Lung (tissue), 12 donors: ENCODE results near the gene ABHD15. TPM values are rescaled to one million over a fixed set of nuclear protein-coding genes. Genes with fewer than 3 reads are reported as not detected.

Source experiments
- ATAC-seq: fragments of 200-7000 bp; cut with Tn5 transposase; one replicate; pipeline ENCODE4 v1.9.1; 2020; ENCODE audit warnings: moderate number of reproducible peaks; ENCODE audit not compliant: insufficient read depth, low FRiP score
- DNase-seq, 3 donors: peaks; one replicate each; pipeline ENCODE4 v3.0.0-alpha.2; 2013 to 2017
- H3K27ac ChIP-seq, 2 donors: one replicate each; pipeline ENCODE4 v1.5.1; 2013; ENCODE audit warnings: mild to moderate bottlenecking in 2 of 2, moderate library complexity in 2 of 2, control low read depth in 1 of 2, inconsistent platforms in 1 of 2, low read depth in 1 of 2, low read length in 1 of 2
- H3K27me3 ChIP-seq, 3 donors: one replicate each; pipeline ENCODE4 v1.5.1; 2013; ENCODE audit warnings: low read length in 2 of 3; ENCODE audit not compliant: control insufficient read depth in 3 of 3, insufficient read depth in 3 of 3
- H3K36me3 ChIP-seq, 4 donors: one replicate each; pipeline ENCODE4 v1.5.1; 2013; ENCODE audit warnings: low read length in 4 of 4, mild to moderate bottlenecking in 1 of 4, moderate library complexity in 1 of 4; ENCODE audit not compliant: control insufficient read depth in 4 of 4, insufficient read depth in 4 of 4
- H3K4me1 ChIP-seq, 5 donors: one replicate each; pipeline ENCODE4 v1.5.1; 2013; ENCODE audit warnings: low read length in 5 of 5, mild to moderate bottlenecking in 2 of 5, moderate library complexity in 1 of 5; ENCODE audit not compliant: control insufficient read depth in 5 of 5, insufficient read depth in 5 of 5
- H3K4me3 ChIP-seq: one replicate; pipeline ENCODE4 v1.5.1; 2013; ENCODE audit warnings: mild to moderate bottlenecking, control low read depth, moderate library complexity
- H3K9ac ChIP-seq, 2 donors: one replicate each; pipeline ENCODE4 v1.5.1; 2013; ENCODE audit warnings: low read length in 2 of 2, control low read depth in 1 of 2; ENCODE audit not compliant: insufficient read depth in 1 of 2
- H3K9me3 ChIP-seq, 4 donors: one replicate each; pipeline ENCODE4 v1.5.1; 2013; ENCODE audit warnings: low read length in 3 of 4, mild to moderate bottlenecking in 1 of 4, moderate library complexity in 1 of 4; ENCODE audit not compliant: control insufficient read depth in 4 of 4, insufficient read depth in 3 of 4
- WGBS, 2 donors: extraction: QIAGEN DNeasy Blood & Tissue Kit; methylation state at CpG; one replicate each; pipeline ENCODE4 v1.1.7; 2013; 5-methylcytosine and 5-hydroxymethylcytosine counted together
- polyA plus RNA-seq, 2 donors: library from polyadenylated mRNA; stranded (reverse); fragments of 200-250 nt; gene quantifications; one replicate each; pipeline ENCODE4 v1.2.1, GENCODE V29; 2013
- total RNA-seq, 2 donors: library from RNA; depleted of rRNA in 1 of 2; stranded (reverse); fragments of >200 nt in 1 of 2; gene quantifications; one replicate each; pipeline ENCODE4 v1.2.1, GENCODE V29; 2014 to 2021
- TF ChIP-seq, protein P1 (sequence below): IDR thresholded peaks from 2 replicates; pipeline ENCODE4 v1.5.1; 2012; ENCODE audit warnings: mild to moderate bottlenecking; ENCODE audit errors: control extremely low read depth, extremely low read depth
- donor health status: control.
- donor health status: control.
- donor health status: Bipolar disorder and iron deficiency.
- donor health status: healthy.
- donor health status: DM: yes; HTN: yes; CAD: no.

Gene ABHD15
- total and polyA plus RNA-seq, 4 donors: 4.0 to 10.5 (median 5.2) TPM

DNA sequence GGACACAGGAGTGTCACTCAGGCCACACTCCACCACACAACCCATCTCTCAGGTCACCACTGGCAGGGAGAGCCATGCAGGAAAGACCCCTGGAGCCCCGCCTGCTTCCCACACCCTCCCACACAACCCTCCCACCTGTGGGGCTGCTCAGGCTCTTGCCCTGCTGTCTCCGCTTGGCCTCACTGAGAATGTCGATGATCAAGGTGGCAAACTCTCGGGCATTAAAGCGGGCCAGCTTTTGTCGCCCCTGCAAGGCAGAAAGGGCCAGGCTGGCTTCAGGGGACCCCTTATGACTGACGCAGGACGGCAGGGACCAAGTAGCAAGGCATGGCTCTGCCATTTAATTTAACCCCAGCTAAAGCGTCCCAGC is 10.1 kb upstream of the ABHD15 start:
- Histone ChIP-seq H3K27me3 (no peaks in the 10 kb centered on the region), H3K9ac (no peak overlapping the region), H3K9me3 (no peaks in the 10 kb centered on the region), H3K36me3 (peaks cover 3 to 65% (median 24%) of the 10 kb centered on the region in 4 donors), H3K27ac (no peak overlapping the region), H3K4me1 (peaks cover 0 to 17% (median 0%) of the 10 kb centered on the region in 5 donors), H3K4me3 (no peak overlapping the region)
- WGBS, 2 donors: 96 to 97% methylated on average over 9 of the region's 9 CpGs
- ATAC-seq (no peak), DNase-seq (no peak)
- TF ChIP-seq, protein P1, sequence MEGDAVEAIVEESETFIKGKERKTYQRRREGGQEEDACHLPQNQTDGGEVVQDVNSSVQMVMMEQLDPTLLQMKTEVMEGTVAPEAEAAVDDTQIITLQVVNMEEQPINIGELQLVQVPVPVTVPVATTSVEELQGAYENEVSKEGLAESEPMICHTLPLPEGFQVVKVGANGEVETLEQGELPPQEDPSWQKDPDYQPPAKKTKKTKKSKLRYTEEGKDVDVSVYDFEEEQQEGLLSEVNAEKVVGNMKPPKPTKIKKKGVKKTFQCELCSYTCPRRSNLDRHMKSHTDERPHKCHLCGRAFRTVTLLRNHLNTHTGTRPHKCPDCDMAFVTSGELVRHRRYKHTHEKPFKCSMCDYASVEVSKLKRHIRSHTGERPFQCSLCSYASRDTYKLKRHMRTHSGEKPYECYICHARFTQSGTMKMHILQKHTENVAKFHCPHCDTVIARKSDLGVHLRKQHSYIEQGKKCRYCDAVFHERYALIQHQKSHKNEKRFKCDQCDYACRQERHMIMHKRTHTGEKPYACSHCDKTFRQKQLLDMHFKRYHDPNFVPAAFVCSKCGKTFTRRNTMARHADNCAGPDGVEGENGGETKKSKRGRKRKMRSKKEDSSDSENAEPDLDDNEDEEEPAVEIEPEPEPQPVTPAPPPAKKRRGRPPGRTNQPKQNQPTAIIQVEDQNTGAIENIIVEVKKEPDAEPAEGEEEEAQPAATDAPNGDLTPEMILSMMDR: no peak

DNA sequence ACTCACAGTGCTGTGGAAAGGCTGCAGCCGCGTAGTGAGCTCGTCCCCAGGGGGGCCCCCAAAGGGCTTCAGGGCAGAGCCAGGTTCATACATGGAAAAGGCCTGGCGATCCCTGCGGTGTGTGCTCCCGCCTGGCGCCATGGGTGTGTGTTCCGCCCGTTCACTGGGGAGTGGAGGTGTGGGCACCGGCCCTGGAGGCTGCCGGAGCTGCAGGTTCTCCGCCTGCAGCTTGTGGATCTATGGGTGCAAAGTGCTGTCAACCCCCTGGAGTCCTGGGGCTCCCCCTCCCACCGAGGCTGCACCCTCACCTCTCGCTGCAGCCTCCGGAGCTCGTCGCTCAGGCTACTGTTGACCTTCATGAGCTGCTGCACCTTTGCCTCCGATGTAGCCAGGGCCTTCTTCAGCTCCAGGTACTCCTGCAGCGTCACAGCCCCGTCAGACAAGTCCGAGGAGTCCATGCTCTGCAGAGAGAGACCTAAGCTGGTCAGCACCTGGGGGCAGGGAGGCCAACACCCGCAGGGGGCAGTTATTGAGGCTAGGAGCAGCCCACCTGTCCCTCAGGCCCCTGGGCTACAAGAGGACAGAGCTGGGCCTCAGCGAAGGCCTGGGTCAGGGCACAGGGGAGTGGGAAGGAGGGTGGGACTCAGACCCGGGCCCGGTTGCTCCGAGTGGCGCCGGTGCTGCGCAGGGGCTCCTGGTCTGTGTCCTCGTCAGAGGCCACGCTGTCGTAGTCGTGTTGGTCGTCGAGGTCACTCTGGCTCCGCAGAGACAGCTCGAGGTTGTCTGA is 9.6 kb upstream of the ABHD15 start:
- Histone ChIP-seq H3K27me3 (no peaks in the 10 kb centered on the region), H3K36me3 (peaks cover 3 to 62% (median 28%) of the 10 kb centered on the region in 4 donors), H3K4me1 (peaks cover 0 to 17% (median 0%) of the 10 kb centered on the region in 5 donors), H3K4me3 (no peak overlapping the region), H3K27ac (no peak overlapping the region), H3K9ac (no peak overlapping the region), H3K9me3 (no peaks in the 10 kb centered on the region)
- no peak for ATAC-seq
- 95 to 98% methylated on average over 37 of the region's 37 CpGs for WGBS, 2 donors
- no peak for DNase-seq
- TF ChIP-seq, protein P1: no peak

DNA sequence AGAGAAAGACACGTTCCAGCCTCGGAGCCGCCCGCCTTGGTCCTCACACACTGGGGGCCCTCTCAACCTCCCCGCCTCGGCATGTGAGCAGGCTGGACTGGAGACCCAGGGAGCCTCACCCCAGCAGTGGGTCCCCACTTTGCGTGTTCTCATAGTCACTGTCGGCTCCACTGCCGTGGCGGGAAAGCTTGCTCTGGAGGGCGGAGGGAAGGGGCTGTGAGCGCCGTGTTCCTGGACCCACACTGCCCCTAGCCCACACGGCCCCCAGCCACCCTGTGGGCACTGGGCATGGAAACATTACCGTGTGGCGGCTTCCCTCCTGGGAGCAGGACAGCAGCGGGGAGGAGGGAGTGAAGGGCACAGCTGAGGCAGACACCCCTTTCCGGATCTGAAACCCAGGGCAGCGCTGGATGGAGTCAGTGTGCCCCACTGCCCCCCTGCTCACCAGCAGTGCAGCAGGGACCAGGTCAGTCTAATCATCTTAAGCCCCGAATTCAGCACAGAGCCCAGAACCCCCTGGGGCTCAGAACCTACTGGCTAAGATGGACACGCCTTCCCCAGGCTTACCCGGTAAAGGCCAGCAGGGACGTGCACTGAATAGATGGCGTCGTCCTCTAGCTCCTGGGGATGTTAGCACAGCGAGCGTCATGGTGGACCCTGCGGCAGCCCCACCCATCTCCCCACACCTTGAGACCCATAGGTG is 8.8 kb upstream of the ABHD15 start:
- Histone ChIP-seq H3K36me3 (peaks cover 3 to 57% (median 28%) of the 10 kb centered on the region in 4 donors), H3K9ac (no peak overlapping the region)

More for the DNA sequence above, 8.8 kb upstream of the ABHD15 start:
- Histone ChIP-seq H3K27ac (no peak overlapping the region), H3K27me3 (no peaks in the 10 kb centered on the region), H3K4me3 (no peak overlapping the region), H3K4me1 (peaks cover 0 to 17% (median 0%) of the 10 kb centered on the region in 5 donors), H3K9me3 (no peaks in the 10 kb centered on the region)
- ATAC-seq (no peak), DNase-seq (no peak)
- TF ChIP-seq, protein P1: no peak
- 93% methylated on average over 28 of the region's 28 CpGs for WGBS, 2 donors
